Measurements from ENCODE around the gene NES. TPM values are rescaled to one million over a fixed set of nuclear protein-coding genes. Genes with fewer than 3 reads are reported as not detected.
"Not testable (repeated sequence)": the region's sequence is repeated elsewhere in the genome, so short reads cannot be mapped to it uniquely, and the experiment has no call there.

Gene NES
- total RNA-seq, 1 donor from 2014 or later: 3.0 TPM

GRCh38 chr1:156643049-156643777 is 34.0 kb downstream of the NES start:
- ATAC-seq: no peak

DNA sequence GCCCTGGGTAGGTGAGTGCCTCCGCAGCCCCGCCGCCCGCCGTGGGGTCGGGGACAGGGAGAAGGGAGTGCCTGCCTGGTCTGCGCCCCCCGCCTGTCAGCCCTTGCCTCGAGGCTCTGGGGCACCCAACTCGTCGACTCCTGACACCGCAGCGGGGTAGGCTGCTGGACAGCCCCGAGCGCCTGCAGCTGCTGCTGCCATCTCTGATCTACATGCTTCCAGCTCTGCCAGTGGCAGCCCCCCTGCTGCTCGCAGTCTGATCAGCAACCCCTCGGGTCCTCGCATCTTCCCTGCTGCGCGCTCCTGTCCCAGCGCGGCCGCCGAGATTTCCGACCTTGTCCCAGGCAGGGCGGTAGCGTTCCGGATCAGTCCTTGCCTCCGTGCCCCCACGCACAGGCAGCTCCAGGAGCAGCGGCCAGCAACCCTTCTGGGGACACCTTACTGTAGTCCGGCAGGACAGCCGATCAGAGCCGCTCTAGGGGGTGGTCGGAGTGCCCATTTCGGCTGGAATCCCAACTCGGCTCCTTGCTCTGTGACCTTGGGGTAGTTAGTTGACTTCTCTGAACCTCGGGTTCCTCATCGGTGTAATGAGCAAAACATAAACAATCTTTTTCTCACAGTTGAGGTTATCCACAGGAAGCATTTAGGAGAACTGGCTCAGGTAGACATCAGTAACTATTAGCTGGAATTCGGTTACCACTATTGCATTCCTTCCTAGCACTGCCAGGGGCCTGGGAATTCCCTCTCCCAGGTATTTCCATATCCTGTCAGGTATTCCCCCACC is 34.8 kb downstream of the NES start:
- ATAC-seq: no peak

DNA sequence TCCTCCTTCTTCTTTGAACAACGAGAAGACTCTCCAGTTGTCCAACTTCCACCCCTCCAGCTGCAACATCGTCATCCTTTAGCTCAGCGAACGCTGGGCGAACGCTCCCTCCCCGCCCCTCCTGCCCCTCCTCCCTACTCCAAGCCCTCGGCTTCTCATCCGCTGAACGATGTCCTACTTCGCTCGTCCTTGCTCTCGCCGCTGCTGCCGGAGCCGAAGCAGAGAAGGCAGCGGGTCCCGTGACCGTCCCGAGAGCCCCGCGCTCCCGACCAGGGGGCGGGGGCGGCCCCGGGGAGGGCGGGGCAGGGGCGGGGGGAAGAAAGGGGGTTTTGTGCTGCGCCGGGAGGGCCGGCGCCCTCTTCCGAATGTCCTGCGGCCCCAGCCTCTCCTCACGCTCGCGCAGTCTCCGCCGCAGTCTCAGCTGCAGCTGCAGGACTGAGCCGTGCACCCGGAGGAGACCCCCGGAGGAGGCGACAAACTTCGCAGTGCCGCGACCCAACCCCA is 35.4 kb downstream of the NES start, which contains the start of gene BCAN:
Gene BCAN (plus strand): TSS at position 357 of the 504 bp plus-strand sequence. CDS start 3,938 bp downstream, outside the sequence.
- no peak for ATAC-seq

DNA sequence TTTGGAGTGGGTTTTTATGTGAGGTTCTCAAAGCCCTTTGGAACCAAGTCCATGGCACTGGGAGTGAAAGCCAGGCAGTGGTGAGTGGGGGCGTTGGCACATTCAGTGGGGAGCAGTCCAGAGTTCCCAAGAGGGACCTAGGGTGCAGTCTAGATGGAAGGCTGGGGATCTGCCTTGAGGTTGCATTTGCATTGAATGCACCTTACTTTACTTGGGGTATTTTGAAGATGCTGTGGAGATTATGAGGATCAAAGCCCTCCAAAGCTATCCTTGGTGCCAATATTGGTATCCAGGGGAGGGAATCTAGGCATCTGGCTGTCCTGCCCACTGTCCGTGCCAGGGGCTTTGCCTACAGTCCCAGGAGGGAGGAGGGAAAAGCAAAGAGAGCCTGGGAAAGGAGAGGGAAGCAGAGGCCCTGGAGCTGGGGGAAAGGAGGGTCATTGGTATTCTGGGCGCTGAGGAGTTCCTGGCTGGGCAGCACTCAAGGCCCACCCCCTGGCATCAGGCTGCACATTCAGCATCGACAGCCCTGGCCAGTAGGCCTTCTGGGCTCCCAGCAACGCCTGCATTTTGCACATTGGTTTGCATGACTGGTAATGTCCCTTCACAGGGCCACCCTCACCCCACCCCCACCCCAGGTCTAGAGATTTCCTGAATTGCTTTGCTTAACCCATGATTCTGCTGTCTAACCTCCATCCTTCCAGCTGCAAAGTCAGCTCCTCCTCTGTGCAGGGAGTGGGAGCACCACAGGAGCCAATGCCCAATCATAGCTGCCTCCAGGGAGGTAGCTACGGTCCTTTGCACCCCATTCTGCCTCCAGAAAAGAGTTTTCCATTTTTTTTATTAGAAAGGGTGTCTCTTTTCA is 36.1 kb downstream of the NES start:
- ATAC-seq: no peak

DNA sequence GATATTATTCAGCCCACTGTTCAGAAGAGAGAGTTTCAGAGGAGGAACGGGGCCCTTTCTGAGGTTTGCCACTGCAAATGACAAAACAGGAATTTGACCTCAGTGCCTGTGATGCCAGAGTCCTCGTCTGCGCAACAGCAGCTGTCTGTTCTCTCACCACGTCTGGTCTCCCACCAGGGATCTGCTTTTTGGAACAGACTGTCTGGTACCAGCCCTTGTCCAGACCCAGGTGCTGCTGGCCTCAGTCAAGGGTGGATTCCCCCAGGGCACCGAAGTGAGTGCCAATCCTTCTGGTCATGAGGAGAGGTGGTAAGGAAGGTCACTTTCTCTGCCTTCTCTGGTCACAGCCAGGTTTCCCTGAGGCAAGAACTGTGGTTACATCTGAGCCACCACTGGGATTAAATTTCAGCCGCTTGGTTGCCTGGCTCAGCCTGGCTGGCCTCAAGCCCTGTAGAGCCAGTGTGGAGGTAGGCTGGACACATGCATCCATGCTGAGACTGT is 37.6 kb downstream of the NES start:
- ATAC-seq: no peak

- no peak for ATAC-seq
Observed at GRCh38 chr1:156638189-156638985, 38.8 kb downstream of the NES start.

DNA sequence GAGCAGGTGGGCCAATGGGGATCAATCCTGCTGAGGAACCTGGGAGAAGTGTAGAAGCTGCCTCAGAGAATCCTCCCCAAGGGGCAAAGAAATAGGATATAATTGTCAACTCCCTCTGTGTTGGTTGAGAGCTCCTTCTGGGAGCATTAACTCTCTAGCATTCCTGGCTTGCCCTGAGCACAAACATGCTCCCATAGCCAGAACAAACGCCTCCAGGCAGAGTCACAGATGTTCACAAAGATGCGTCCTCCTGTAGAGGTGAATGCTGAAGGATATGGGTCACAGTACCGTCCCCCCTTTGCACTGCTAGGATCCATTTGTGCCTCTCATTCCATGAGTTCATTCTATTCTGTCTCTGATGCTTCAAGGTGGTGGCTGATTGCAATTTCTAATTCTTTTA is 44.9 kb downstream of the NES start:
- ATAC-seq: no peak

DNA sequence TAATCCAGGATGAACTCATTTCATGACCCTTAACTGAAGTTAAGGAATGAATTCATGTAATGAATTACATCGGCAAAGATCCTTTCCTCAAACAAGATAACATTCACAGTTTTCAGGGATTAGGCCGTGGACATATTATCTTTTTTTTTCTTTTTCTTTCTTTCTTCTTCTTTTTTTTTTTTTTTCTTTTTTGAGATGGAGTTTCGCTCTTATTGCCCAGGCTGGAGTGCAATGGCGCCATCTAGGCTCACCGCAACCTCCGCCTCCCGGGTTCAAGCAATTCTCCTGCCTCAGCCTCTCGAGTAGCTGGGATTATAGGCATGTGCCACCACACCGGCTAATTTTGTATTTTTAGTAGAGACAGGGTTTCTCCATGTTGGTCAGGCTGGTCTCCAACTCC is 46.1 kb downstream of the NES start:
- ATAC-seq: not testable (repeated sequence)

DNA sequence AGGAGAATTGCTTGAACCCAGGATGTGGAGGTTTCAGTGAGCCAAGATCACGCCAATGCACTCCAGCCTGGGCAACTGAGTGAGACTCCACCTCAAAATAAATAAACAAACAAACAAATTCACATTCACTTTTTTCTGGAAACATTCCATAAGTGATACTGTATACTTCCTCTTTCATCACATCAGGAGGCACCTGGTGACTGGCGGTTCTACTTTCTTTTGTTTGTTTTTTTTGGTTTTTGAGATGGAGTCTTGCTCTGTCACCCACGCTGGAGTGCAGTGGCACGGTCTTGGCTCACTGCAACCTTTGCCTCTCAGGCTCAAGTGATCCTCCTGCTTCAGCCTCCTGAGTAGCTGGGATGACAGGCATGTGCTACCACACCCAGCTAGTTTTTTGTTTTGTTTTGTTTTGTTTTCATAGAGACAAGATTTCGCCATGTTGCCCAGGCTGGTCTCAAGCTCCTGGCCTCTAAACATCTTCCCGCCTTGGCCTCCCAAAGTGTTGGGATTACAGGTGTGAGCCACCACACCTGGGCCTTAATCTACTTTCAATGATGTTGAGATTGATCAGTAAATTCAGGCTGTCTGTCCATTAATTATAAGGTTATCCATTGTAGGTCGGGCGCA is 47.3 kb downstream of the NES start:
- ATAC-seq: no peak

GRCh38 chr1:156627313-156627880 is 49.8 kb downstream of the NES start:
- ATAC-seq: peak; percentile 36

- ATAC-seq: no peak
Observed at GRCh38 chr1:156626079-156626438, 51.1 kb downstream of the NES start.

- peak; percentile 41 for ATAC-seq
Observed at GRCh38 chr1:156625436-156626078, 51.6 kb downstream of the NES start.

GRCh38 chr1:156624814-156625435 is 52.3 kb downstream of the NES start:
- peak; percentile 11 for ATAC-seq

GRCh38 chr1:156623946-156624813 is 53.0 kb downstream of the NES start:
- peak; percentile 61 for ATAC-seq

- no peak for ATAC-seq
Observed at GRCh38 chr1:156622581-156623297, 54.5 kb downstream of the NES start.

DNA sequence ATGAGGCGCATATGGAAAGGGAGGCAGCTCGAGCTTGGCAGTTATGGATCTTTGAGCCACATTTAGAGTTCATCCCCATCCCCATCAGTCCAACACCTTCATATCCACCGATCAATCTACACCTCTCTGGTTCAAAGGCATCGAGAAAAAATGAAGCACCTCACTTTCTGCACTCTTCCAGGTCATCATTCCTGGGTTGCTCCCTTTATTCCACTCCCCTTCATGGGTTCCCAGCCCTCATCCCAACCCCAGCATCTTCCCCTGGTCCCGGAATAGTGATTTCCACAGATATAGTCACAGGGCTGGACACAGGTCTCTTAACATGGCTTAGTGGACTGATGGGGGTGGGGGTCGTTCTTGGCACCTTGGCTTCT is 57.6 kb downstream of the NES start:
- ATAC-seq: no peak

GRCh38 chr1:156618853-156619581 is 58.2 kb downstream of the NES start, which contains the start of gene HAPLN2:
Gene HAPLN2, plus strand, starts transcription at chr1:156619415. Its CDS starts 4,076 bp downstream, at chr1:156623491.
- ATAC-seq: no peak

Measured in esophagus mucosa (tissue), 1 donor.